ENCODE data around the gene BFSP2.
"Not testable (repeated sequence)": the region's sequence is repeated elsewhere in the genome, so short reads cannot be mapped to it uniquely, and the experiment has no call there.

BFSP2 gene

GRCh38 chr3:133491481-133492059 lies 91.7 kb downstream of the BFSP2 start:
- no peak for DNase-seq
- Mint-ChIP-seq H3K4me3 (peak overlapping the region; percentile 40), H3K4me1 (peaks cover 53% of the 10 kb centered on the region), H3K27me3 (no peaks in the 10 kb centered on the region), H3K9me3 (peaks cover 4% of the 10 kb centered on the region), H3K36me3 (peaks cover 6% of the 10 kb centered on the region), H3K27ac (peak overlapping the region; percentile 89)
- CTCF ChIA-PET: interaction anchor here (1.2 to 7.5 kb wide), 4 partner anchors 8 to 85 kb away, joined by 3 to 84 read pairs (median 14); partner anchors contain the start of gene CDV3

- CTCF ChIA-PET: interaction anchor here (1.1 kb wide), 1 partner anchor 86 kb away, joined by 3 read pairs; no protein-coding TSS in a partner anchor
- DNase-seq: no peak
- no peaks in the 10 kb centered on the region for H3K9me3 Mint-ChIP-seq
- no peaks in the 10 kb centered on the region for H3K27me3 Mint-ChIP-seq
- no peak overlapping the region for H3K4me3 Mint-ChIP-seq
- H3K27ac Mint-ChIP-seq: peak overlapping the region; percentile 47
- peaks cover 53% of the 10 kb centered on the region for H3K4me1 Mint-ChIP-seq
- peaks cover 3% of the 10 kb centered on the region for H3K36me3 Mint-ChIP-seq
These were observed 92.4 kb downstream of the BFSP2 start for GRCh38 chr3:133492159-133492741.

GRCh38 chr3:133494469-133494868 lies 94.6 kb downstream of the BFSP2 start:
- Mint-ChIP-seq H3K36me3 (peaks cover 3% of the 10 kb centered on the region), H3K27me3 (no peaks in the 10 kb centered on the region), H3K4me1 (peaks cover 46% of the 10 kb centered on the region), H3K9me3 (no peaks in the 10 kb centered on the region), H3K4me3 (no peak overlapping the region), H3K27ac (no peak overlapping the region)
- no peak for DNase-seq
- CTCF ChIA-PET: interaction anchor here (1.1 kb wide), 1 partner anchor 46 kb away, joined by 3 read pairs; no protein-coding TSS in a partner anchor

- peaks cover 39% of the 10 kb centered on the region for H3K4me1 Mint-ChIP-seq
- H3K4me3 Mint-ChIP-seq, H3K27me3 Mint-ChIP-seq, DNase-seq, CTCF ChIA-PET, H3K27ac Mint-ChIP-seq, H3K36me3 Mint-ChIP-seq, H3K9me3 Mint-ChIP-seq: not testable (repeated sequence)
These were observed 102.7 kb downstream of the BFSP2 start for GRCh38 chr3:133502542-133502941.

GRCh38 chr3:133503409-133503808 lies 103.6 kb downstream of the BFSP2 start:
- peaks cover 2% of the 10 kb centered on the region for H3K36me3 Mint-ChIP-seq
- peaks cover 39% of the 10 kb centered on the region for H3K4me1 Mint-ChIP-seq
- H3K4me3 Mint-ChIP-seq: no peak overlapping the region
- H3K9me3 Mint-ChIP-seq: no peaks in the 10 kb centered on the region
- CTCF ChIA-PET: no interaction called here
- DNase-seq: no peak
- no peak overlapping the region for H3K27ac Mint-ChIP-seq
- H3K27me3 Mint-ChIP-seq: peaks cover 10% of the 10 kb centered on the region

- CTCF ChIA-PET: interaction anchor here (0.9 kb wide), 1 partner anchor 56 kb away, joined by 3 read pairs; no protein-coding TSS in a partner anchor
- DNase-seq: no peak
- Mint-ChIP-seq H3K36me3 (peaks cover 2% of the 10 kb centered on the region), H3K9me3 (no peaks in the 10 kb centered on the region), H3K27ac (no peak overlapping the region), H3K4me3 (no peak overlapping the region), H3K4me1 (peaks cover 29% of the 10 kb centered on the region), H3K27me3 (peaks cover 13% of the 10 kb centered on the region)
These were observed 104.9 kb downstream of the BFSP2 start for GRCh38 chr3:133504736-133505135.

- H3K4me3 Mint-ChIP-seq: peak overlapping the region; percentile 45
- no peak for DNase-seq
- H3K9me3 Mint-ChIP-seq: no peaks in the 10 kb centered on the region
- H3K27ac Mint-ChIP-seq: peak overlapping the region; percentile 85
- peaks cover 2% of the 10 kb centered on the region for H3K36me3 Mint-ChIP-seq
- peaks cover 10% of the 10 kb centered on the region for H3K27me3 Mint-ChIP-seq
- H3K4me1 Mint-ChIP-seq: peaks cover 21% of the 10 kb centered on the region
- CTCF ChIA-PET: interaction anchor here (1.4 to 1.5 kb wide), 2 partner anchors 17 to 69 kb away, joined by 3 to 6 read pairs; no protein-coding TSS in a partner anchor
These were observed 106.0 kb downstream of the BFSP2 start for GRCh38 chr3:133505813-133506212.

GRCh38 chr3:133506215-133506901 lies 106.5 kb downstream of the BFSP2 start:
- DNase-seq: peak; percentile 48

GRCh38 chr3:133509488-133509887 lies 109.6 kb downstream of the BFSP2 start:
- Mint-ChIP-seq H3K9me3 (no peaks in the 10 kb centered on the region), H3K27me3 (peaks cover 4% of the 10 kb centered on the region), H3K4me1 (peaks cover 19% of the 10 kb centered on the region), H3K27ac (no peak overlapping the region), H3K4me3 (no peak overlapping the region), H3K36me3 (peaks cover 2% of the 10 kb centered on the region)
- CTCF ChIA-PET: interaction anchor here (0.8 kb wide), 1 partner anchor 65 kb away, joined by 3 read pairs; no protein-coding TSS in a partner anchor
- no peak for DNase-seq

More at GRCh38 chr3:133506215-133506901, 106.5 kb downstream of the BFSP2 start:
- peaks cover 19% of the 10 kb centered on the region for H3K4me1 Mint-ChIP-seq
- CTCF ChIA-PET: interaction anchor here (1.4 to 1.7 kb wide), 3 partner anchors 18 to 68 kb away, joined by 3 to 6 read pairs (median 4); no protein-coding TSS in a partner anchor
- peaks cover 5% of the 10 kb centered on the region for H3K27me3 Mint-ChIP-seq
- peak overlapping the region; percentile 85 for H3K27ac Mint-ChIP-seq
- H3K36me3 Mint-ChIP-seq: peaks cover 2% of the 10 kb centered on the region
- H3K9me3 Mint-ChIP-seq: no peaks in the 10 kb centered on the region
- peak overlapping the region; percentile 45 for H3K4me3 Mint-ChIP-seq

- no peaks in the 10 kb centered on the region for H3K9me3 Mint-ChIP-seq
- no peaks in the 10 kb centered on the region for H3K36me3 Mint-ChIP-seq
- no peaks in the 10 kb centered on the region for H3K4me1 Mint-ChIP-seq
- no peak overlapping the region for H3K4me3 Mint-ChIP-seq
- no peak overlapping the region for H3K27ac Mint-ChIP-seq
- peaks cover 4% of the 10 kb centered on the region for H3K27me3 Mint-ChIP-seq
- no peak for DNase-seq
- CTCF ChIA-PET: no interaction called here
These were observed 112.7 kb downstream of the BFSP2 start for GRCh38 chr3:133512416-133513089.

- H3K27me3 Mint-ChIP-seq: no peaks in the 10 kb centered on the region
These were observed 114.6 kb downstream of the BFSP2 start for GRCh38 chr3:133514418-133514817.

GRCh38 chr3:133515127-133515526 lies 115.3 kb downstream of the BFSP2 start:
- H3K27me3 Mint-ChIP-seq: no peaks in the 10 kb centered on the region
- H3K4me3 Mint-ChIP-seq: no peak overlapping the region
- DNase-seq: no peak
- no peaks in the 10 kb centered on the region for H3K9me3 Mint-ChIP-seq
- no peaks in the 10 kb centered on the region for H3K36me3 Mint-ChIP-seq
- CTCF ChIA-PET: no interaction called here
- H3K27ac Mint-ChIP-seq: no peak overlapping the region
- H3K4me1 Mint-ChIP-seq: no peaks in the 10 kb centered on the region

More at GRCh38 chr3:133514418-133514817, 114.6 kb downstream of the BFSP2 start:
- no peak for DNase-seq
- no peaks in the 10 kb centered on the region for H3K4me1 Mint-ChIP-seq
- H3K4me3 Mint-ChIP-seq: no peak overlapping the region
- H3K27ac Mint-ChIP-seq: no peak overlapping the region
- CTCF ChIA-PET: no interaction called here
- no peaks in the 10 kb centered on the region for H3K9me3 Mint-ChIP-seq
- H3K36me3 Mint-ChIP-seq: no peaks in the 10 kb centered on the region

GRCh38 chr3:133520286-133520685 lies 120.4 kb downstream of the BFSP2 start:
- CTCF ChIA-PET: interaction anchor here (1.0 kb wide), 1 partner anchor 9 kb away, joined by 3 read pairs; no protein-coding TSS in a partner anchor

GRCh38 chr3:133520938-133521337 lies 121.1 kb downstream of the BFSP2 start:
- DNase-seq, H3K27ac Mint-ChIP-seq, H3K4me1 Mint-ChIP-seq, H3K27me3 Mint-ChIP-seq, H3K36me3 Mint-ChIP-seq, H3K9me3 Mint-ChIP-seq, H3K4me3 Mint-ChIP-seq: not testable (repeated sequence)
- CTCF ChIA-PET: interaction anchor here (1.0 kb wide), 1 partner anchor 10 kb away, joined by 3 read pairs; no protein-coding TSS in a partner anchor

More at GRCh38 chr3:133520286-133520685, 120.4 kb downstream of the BFSP2 start:
- H3K4me1 Mint-ChIP-seq: no peaks in the 10 kb centered on the region
- no peak overlapping the region for H3K27ac Mint-ChIP-seq
- no peaks in the 10 kb centered on the region for H3K36me3 Mint-ChIP-seq
- H3K9me3 Mint-ChIP-seq: no peaks in the 10 kb centered on the region
- H3K4me3 Mint-ChIP-seq: no peak overlapping the region
- no peak for DNase-seq
- no peaks in the 10 kb centered on the region for H3K27me3 Mint-ChIP-seq

All from activated naive CD4-positive, alpha-beta T cell treated with anti-CD3 and anti-CD28 coated beads, Interleukin-2, amount 10 ng/mL, durations not matched to agents 7 days and 5 days (primary cell).